MM.1S (cell line): ENCODE data around the gene NTSR1.
"Not testable (repeated sequence)": the region's sequence is repeated elsewhere in the genome, so short reads cannot be mapped to it uniquely, and the experiment has no call there.

Experiments
- EZH2 ChIP-seq: fragments of 300-600 bp; sonication (generic); optimal IDR thresholded peaks from 2 replicates; pipeline ENCODE3; 2017; ENCODE audit warnings: low read depth, mild to moderate bottlenecking, antibody characterized with exemption, low read length, mixed read lengths
- TF ChIP-seq, protein P1 (sequence below): fragments of 300-600 bp; sonication (generic); IDR thresholded peaks from 2 replicates; pipeline ENCODE4 v1.5.1; 2016; ENCODE audit warnings: antibody characterized with exemption, low read length, mixed read lengths

DNA sequence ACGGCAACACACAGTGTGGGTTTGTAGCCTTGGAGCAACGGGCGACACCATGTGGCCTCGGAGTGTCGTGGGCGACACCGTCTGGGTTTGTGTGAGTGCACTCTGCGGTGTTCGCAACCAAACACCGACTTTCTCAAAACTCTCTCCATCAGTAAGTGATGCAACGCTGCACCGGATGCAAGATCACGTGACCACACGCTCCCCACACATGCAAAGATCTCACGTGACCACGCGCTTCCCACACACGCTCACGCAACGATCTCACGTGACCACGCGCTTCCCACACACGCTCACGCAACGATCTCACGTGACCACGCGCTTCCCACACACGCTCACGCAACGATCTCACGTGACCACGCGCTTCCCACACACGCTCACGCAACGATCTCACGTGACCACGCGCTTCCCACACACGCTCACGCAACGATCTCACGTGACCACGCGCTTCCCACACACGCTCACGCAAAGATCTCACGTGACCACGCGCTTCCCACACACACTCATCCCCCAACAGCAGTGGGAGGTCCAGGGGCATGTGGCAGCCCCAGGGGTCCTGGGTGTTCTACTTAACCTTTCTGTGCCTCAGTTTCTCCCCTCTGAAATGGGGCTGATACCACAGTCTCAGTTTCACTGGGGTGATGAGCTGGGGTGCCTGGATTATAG is 24.8 kb upstream of the NTSR1 start:
- TF ChIP-seq, protein P1, sequence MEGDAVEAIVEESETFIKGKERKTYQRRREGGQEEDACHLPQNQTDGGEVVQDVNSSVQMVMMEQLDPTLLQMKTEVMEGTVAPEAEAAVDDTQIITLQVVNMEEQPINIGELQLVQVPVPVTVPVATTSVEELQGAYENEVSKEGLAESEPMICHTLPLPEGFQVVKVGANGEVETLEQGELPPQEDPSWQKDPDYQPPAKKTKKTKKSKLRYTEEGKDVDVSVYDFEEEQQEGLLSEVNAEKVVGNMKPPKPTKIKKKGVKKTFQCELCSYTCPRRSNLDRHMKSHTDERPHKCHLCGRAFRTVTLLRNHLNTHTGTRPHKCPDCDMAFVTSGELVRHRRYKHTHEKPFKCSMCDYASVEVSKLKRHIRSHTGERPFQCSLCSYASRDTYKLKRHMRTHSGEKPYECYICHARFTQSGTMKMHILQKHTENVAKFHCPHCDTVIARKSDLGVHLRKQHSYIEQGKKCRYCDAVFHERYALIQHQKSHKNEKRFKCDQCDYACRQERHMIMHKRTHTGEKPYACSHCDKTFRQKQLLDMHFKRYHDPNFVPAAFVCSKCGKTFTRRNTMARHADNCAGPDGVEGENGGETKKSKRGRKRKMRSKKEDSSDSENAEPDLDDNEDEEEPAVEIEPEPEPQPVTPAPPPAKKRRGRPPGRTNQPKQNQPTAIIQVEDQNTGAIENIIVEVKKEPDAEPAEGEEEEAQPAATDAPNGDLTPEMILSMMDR = not testable (repeated sequence)
- not testable (repeated sequence) for TF ChIP-seq EZH2
